GM04504 (cell line): Measurements from ENCODE around the gene TUFM.
"Not testable (repeated sequence)": the region's sequence is repeated elsewhere in the genome, so short reads cannot be mapped to it uniquely, and the experiment has no call there.

Source experiments
- DNase-seq: peaks from one replicate; pipeline ENCODE4 v3.0.0-alpha.2; 2012; ENCODE audit warnings: low read depth

The TUFM gene

DNA sequence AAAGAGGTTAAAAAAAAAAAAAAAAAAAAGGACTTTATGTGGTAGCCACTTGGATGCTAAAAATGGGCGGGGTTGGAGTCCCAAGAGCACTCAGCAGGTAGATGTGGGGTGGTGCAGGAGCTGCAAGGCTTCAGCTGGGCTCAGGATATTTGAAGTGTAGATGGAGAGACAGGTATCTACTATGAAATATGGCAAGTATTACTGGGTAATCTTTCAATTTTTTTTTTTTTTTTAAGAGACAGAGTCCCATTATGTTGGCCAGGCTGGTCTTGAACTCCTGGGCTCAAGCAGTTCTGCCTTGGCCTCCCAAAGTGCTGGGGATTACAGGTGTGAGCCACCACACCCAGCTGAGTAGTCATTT is 7.6 kb downstream of the TUFM start:
- DNase-seq: no peak

DNA sequence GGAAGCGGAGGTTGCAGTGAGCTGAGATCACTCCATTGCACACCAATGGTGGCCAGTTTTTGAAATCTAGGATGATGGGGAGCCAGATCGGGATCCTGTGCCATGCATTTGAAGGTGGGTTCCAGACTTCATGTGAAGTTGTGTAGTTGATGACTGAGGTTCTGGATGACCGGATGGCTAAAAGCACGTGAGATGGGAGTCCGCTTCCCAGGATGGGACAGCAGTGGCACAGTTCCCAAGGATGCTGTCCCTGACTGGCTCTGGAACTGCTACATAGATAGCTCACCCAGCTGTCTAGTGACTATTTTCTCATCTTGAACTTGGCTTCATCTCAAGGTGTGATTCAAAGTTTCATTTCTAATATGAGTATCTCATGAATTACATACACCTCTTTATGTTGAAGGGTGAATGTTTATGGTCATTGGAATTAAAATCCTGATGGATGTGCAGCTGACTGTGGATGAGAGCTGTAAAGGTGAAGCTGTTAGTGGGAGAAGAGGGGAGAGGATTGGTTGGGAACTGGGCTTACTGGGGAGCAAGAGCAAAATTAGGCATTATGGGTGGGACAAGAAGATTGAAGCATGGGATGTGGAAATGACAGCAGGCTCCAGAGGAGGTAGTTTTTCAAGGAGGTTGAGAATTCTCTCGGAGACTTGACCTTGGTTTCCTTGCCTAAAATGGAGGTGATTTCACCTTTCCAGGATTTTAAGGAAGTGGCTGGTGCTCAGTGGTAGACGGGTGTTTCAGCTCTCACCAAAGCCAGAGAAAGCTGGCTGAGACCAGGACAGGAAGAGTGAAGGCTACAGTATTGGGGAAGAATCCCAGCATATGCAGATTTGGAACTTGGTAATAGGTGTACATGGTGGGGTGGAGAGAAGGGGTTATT is 8.2 kb downstream of the TUFM start:
- DNase-seq: no peak

DNA sequence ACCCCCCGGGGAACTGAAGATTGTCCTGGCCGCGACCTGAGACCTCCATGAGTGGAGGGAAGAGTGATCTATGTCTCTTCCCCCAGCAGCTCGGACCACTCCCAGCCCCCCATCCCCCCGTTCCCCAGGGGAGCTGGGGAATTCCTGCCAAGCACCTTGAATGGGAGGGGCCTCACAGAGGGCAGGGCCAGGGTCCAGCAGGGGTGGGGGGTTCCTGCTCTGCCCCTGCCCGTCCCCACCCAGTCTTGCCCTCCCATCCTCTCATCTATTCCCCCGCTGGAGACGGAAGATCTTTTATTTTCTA is 9.4 kb downstream of the TUFM start:
- DNase-seq: no peak

DNA sequence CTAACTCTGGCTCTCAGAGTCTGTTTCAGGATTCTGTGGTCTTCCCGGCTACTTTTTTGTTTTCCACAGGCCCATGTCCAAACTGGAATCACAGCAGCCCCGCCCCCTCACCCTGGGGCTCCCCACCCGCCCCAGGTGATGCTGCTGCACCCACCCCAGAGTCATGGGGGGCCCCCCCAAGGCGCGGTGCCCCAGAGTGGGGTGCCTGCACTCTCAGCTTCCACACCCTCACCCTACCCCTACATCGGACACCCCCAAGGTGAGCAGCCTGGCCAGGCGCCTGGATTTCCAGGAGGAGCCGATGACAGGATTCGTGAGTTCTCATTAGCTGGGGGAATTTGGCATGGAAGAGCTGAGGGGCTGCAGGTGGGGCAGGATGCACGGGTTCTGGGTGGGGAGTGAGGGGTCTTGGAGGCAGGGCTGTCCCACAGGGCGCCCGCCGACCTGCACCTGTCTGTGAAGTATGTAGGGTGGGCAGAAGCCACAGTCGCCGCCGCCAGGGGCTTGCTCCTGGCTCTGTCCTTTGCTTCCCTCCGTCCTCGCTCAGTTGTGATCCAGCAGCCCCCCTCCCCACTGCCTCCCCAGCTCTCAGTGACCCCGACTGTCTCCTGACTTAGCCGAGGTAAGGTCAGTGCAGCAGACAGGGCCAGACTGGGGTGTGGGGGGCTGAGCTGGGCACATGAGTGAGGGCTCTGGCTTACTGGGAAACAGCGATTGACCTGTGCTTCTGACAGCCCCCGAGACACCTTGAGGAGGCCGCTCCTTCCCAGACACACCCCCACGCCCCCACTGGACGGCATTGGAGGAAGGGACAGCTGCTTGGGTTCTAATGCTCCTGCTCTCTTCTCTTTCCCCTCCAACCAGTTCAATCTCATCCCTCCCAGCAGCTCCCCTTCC is 10.0 kb downstream of the TUFM start:
- no peak for DNase-seq

DNA sequence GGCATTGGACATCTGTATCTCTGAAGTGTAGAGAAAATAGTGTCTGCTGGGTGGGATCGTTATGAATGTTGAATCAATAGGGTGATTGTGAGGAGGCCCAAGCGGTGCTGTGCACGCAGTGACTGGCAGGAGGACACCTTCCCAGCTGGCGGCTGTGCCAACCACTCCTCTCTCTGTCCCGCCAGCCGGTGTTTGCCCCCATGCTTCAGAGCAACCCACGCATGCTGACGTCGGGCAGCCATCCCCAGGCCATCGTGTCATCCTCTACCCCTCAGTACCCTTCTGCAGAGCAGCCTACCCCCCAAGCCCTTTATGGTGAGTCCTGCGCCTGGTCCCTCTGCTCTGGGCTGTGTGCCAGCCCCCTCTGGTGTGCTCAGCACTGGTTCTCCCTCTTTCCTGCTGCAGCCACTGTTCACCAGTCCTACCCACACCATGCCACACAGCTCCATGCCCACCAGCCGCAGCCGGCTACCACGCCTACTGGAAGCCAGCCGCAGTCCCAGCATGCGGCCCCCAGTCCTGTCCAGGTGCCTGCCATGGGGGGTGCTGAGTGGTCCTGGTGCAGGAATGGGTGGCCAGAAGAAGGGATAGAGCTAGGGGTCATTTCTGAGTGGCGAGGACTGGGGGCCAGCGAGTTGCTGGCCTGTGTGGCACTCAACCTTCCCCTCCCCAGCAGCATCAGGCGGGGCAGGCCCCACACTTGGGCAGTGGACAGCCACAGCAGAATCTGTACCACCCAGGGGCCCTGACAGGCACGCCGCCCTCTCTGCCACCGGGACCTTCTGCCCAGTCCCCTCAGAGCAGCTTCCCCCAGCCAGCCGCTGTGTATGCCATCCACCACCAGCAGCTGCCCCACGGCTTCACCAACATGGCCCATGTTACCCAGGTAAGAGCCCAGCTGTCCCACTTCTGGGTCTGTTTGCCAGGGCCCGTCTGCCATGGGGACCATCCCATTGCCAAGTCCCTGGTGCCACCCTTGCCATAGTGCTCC is 11.0 kb downstream of the TUFM start:
- DNase-seq: no peak

DNA sequence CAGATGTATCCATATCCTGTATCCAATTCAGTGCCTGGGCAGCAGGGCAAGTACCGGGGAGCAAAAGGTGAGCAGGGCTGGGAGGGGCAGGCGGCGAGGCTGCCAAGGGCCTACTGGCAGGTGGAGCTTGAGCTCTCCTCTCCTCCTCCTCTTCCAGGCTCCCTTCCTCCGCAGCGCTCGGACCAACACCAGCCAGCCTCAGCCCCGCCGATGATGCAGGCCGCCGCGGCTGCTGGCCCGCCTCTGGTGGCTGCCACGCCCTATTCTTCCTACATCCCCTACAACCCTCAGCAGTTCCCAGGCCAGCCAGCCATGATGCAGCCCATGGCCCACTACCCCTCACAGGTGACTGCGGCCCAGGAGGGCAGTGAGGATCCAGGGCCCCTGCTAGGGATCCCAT is 11.8 kb downstream of the TUFM start:
- DNase-seq: no peak

DNA sequence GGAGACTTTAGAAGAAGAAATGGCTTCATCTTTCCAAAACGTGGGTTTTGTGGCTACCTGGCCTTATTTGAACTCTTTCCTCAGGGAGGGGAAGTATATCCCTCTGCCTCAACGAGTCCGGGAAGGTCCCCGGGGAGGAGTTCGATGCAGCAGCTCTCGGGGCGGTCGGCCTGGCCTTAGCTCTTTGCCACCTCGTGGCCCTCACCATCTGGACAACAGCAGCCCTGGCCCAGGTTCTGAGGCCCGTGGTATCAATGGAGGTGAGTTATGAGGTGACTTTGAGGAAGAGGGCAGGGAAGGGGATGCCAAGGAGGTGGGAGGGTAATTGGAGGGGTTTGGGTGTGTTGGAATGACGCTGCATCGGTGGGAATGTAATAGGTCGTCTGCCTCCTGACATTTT is 15.6 kb downstream of the TUFM start:
- DNase-seq: no peak

DNA sequence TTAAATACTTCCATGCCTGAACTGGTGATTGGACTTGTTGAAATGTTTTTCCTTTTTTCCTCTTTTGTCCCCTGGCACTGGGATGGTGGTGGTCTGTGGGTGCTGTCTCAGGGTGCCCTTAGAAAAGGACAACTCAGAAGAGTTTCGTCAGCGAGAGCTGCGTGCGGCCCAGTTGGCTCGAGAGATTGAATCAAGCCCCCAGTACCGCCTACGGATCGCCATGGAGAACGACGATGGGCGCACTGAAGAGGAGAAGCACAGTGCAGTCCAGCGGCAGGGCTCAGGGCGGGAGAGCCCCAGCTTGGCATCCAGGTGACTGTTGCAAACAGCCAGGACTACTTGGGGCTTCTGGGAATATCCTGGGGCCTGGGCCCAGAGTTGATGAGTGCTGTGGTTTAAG is 16.4 kb downstream of the TUFM start:
- no peak for DNase-seq

DNA sequence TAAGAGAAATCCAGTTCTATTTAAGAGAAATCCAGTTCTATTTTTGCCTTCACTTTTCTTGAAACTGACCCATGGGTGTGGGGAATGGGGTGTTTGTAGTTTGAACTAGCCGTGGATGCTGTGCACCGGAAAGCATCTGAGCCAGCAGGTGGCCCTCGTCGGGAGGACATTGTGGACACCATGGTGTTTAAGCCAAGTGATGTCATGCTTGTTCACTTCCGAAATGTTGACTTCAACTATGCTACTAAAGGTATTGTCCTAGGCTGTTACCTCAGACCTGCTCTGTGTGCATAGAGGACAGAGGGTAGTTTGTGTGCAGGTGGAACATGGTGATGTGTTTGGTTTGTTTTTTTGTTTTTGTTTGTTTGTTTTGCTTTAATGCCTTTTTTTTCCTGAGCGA is 20.0 kb downstream of the TUFM start:
- no peak for DNase-seq

DNA sequence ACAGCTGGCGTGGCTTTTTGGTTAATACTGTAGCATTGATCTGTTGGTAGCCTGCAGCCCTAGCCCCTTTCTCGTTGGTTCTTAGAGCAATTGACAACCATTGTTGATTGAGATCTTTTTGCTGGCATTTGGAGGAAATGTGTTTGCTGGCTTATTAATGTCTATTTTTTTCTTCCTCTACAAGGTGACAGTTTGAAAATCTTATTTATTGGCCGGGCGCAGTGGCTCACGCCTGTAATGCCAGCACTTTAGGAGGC is 21.5 kb downstream of the TUFM start:
- no peak for DNase-seq

DNA sequence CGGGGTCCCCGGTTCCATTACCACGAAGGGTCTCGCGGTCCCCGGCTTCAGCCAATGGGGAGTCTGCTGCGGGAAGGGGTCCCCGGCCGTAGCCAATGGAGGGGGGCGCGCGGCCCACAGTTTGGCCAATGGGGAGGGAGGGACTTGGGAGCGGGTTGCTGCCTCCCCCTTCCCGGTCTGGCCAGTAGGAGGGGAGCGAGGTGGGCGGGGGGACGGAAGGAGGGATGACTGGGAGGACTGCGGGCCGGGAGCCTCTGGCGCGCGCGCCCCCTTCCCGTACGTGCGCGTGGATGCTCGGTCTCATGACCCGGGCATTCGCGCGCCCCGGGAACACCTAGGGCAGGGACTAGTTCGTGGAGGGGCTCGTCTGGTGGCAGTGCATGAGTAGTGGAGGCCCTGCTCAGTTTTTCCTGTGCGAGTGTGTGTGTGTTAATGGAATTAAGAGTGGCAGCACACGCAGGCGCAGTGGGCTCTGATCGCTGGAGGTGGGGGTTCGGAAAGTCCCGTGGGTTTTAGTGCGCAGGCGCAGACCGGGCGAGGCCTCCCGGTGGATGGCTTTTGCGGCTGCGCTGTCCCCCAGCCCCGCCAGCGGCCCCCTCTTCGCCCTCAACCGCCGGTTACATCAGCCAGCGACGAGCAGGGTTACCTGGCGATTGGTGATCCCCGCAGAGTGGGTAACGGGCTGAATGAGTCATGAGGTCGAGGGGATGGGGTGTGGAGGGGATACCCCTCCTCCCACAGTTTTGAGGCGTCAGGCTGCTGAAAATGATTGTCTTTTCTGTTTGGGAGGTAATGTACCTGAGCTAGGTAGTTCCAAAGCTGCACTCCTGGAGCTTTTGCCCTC is 22.1 kb downstream of the TUFM start:
- DNase-seq: peak; percentile 94

DNA sequence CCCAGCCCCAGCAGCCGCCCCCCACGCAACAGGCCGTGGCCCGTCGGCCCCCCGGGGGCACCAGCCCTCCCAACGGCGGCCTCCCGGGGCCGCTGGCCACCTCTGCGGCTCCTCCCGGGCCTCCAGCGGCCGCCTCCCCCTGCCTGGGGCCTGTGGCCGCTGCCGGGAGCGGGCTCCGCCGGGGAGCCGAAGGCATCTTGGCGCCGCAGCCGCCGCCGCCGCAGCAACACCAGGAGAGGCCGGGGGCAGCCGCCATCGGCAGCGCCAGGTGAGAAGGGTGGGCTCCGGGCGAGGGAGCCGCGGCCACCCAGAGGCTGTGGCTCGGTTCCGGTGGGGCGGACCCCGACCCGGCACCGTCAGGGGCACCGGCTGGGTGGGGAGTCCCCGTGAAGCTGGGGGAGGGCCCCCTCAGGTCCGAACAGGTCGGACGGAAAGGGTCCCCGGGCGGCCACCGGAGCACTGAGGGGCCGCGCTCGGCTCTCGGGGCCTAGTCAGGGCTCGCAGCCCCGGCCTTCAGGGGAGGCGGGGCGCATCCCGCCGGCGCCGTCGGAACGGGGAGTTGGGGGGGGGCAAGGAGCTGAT is 22.8 kb downstream of the TUFM start:
- DNase-seq: no peak

DNA sequence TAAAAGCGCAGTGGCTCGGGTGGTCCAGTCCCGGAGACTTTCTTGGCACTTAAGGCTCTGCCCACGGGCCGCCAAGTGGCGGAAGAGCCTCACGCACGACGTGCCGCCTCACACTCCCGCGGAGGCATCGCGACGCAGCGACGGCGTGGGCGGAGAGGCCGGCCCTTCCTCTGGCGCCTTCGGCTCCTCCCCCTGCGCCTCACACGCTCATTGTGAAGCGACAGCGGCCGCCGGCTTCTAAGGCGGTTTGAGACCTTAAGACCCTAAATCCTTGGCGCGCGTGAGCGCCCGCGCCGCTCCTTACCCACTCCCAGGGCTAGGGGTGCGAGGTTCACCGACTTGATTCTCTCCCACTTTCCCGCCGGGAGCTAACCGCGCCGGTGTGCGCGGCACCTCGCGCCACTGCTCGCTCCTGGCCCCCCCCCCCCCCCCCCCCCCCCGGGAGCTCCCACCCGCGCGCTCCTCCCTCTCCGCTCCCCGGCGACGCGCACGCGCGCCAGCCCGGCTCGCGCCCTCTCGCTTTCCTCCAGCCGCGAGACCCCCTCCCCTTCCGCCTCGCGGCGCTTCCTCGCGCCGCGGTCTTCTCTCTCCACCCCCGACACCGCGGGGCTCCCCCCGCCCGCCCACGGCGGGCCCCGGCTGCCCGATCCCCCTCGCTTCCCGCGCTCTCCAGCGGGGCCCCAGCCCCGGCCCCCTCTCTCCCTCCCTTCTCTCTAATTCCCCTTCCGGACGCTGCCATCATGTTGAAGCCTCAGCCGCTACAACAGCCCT is 23.4 kb downstream of the TUFM start, which contains the start of gene ATXN2L:
ATXN2L (plus strand) TSS at position 480 of the 771 bp plus-strand sequence; CDS start at position 741, 261 bp downstream.
- peak; percentile 91 for DNase-seq

DNA sequence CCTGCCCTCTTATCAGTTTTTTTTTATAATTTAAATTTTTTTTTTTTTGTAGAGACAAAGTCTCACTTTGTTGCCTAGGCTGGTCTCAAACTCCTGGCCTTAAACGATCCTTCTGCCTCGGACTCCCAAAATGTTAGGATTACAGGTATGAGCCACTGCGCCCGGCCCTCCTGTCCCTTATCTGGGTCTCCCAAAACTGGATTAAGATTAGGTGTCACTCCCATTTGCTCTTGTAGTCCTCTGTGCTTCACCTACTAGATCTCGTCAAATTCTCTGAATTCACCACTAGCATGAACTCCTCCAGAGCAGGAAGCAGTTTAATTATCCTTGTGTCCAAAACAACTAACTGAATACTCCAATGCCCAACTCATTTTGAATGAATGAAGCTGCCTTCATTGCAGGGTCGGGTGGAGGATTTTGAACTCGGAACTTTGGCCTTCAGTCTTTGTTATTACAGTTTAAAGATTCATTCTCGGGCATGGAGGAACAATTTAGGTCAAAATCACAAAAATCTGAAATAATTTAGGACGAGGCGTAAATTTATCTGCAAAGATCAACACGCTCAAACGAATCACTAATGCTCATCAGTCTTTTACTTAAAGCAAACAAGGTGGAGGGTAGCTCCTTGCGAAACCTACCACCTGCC is 24.2 kb downstream of the TUFM start:
- no peak for DNase-seq

DNA sequence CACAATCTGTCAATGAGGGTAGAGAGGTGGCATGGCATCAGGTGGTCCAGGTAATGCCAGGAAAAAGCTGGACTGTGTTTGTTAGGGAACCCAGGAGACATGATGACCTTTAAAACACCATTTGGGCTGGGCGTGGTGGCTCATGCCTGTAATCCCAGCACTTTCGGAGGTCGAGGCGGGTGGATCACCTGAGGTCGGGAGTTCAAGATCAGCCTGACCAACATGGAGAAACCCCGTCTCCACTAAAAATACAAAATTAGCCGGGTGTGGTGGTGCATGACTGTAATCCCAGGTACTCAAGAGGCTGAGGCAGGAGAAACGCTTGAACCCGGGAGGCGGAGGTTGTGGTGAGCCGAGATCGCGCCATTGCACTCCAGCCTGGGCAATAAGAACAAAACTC is 25.6 kb downstream of the TUFM start:
- DNase-seq: not testable (repeated sequence)

DNA sequence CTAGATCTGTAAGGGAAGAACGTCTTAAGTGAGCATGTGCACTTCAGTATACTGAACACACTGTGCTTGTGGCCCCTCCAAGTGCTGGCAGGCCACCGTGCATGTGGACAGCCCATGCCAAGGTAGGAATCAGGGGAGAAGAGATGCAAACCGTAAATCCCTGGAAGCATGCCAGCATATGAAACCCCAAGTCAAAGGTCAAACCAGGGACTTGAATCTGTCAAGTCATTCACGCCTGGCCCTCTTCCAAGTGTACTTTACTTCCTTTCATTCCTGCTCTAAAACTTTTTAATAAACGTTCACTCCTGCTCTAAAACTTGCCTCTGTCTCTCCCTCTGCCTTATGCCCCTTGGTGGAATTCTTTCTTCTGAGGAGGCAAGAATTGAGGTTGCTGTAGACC is 26.1 kb downstream of the TUFM start:
- DNase-seq: no peak

DNA sequence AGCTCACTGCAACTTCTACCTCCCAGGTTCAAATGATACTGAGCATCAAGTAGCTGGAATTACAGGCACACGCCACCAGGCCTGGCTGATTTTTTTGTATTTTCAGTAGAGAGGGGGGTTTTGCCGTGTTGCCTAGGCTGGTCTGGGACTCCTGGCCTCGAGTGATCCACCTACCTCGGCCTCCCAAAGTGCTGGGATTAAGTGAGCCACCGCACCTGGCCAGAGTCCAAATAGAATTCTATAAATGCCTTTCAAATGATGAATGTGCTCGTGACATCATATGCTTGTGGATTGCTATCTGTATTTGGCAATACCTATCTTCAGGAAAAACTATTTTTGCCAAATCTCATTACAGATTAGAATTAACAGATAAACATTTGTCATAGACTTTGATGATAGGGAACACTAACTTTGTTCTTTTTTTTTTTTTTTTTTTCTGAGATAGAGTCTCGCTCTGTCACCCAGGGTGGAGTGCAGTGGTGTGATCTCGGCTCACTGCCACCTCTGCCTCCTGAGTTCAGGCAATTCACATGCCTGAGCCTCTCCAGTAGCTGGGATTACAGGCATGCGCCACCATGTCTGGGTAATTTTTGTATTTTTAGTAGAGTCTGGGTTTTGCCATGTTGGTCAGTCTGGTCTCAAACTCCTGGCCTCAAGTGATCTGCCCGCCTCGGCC is 38.6 kb downstream of the TUFM start:
- DNase-seq: not testable (repeated sequence)

DNA sequence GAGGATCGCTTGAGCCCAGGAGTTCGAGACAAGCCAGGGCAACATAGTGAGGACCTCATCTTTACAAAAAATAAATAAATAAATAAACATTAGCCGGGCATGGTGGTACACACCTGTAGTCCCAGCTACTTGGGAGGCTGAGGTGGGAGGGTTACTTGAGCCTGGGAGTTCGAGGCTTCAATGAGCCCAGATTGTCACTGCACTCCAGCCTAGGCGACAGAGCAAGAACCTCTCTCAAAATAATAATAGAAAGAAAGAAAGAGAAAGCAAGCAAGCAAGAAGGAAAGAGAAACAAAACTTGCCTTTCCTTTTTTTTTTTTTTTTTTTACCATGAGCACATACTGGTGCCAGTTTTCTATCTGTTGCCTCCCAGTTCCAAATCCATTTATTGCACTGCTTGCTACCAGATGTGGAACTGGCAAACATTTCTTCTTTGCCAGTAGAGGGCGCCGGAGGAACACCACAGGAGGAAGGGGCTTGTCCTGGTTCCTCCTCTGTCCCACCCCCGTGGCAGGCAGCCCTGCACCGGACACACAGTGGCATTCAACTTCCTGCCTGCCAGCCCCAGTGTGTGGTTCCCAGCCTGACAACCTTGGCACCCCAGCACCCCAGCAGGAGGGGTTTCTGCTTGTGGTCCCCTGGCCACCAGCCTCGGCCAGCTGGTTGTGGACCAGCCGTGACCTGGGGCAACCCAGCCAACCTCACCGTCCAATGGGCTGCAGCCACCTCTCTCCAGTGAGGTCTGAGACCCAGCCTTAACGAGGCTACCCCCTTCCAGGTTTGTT is 43.7 kb downstream of the TUFM start:
- peak; percentile 80 for DNase-seq
